Left lobe of liver (tissue), 2 donors: Measurements from ENCODE around the gene CNPY1. TPM values are rescaled to one million over a fixed set of nuclear protein-coding genes. Genes with fewer than 3 reads are reported as not detected.
"Not testable (repeated sequence)": the region's sequence is repeated elsewhere in the genome, so short reads cannot be mapped to it uniquely, and the experiment has no call there.

Experiments used
- ATAC-seq: fragments of 200-7000 bp; cut with Tn5 transposase; one replicate; pipeline ENCODE4 v1.9.1; 2020; ENCODE audit warnings: mild to moderate bottlenecking, moderate library complexity
- DNase-seq: peaks from one replicate; pipeline ENCODE4 v3.0.0-alpha.2; 2020; ENCODE audit warnings: low spot score
- total RNA-seq: library from RNA; stranded (reverse); gene quantifications from one replicate; pipeline ENCODE4 v1.2.1, GENCODE V29; 2021
- donor health status: DM: no; HTN: no; CAD: no; lungs with moderate emphysema.
- donor health status: DM: no; HTN: yes; CAD: no.

Gene CNPY1
- total RNA-seq, 1 donor from 2014 or later, result not detected

GRCh38 chr7:155579565-155579964 lies 33.2 kb upstream of the CNPY1 start:
- no peak for ATAC-seq
- no peak for DNase-seq

- DNase-seq, result no peak
Observed at GRCh38 chr7:155578016-155578415, 31.7 kb upstream of the CNPY1 start.

GRCh38 chr7:155577509-155577905 lies 31.1 kb upstream of the CNPY1 start:
- ATAC-seq, result no peak
- no peak for DNase-seq

More at GRCh38 chr7:155578016-155578415, 31.7 kb upstream of the CNPY1 start:
- no peak for ATAC-seq

- ATAC-seq, result no peak
- DNase-seq, result no peak
Observed at GRCh38 chr7:155576900-155577508, 30.6 kb upstream of the CNPY1 start.

- ATAC-seq (no peak), DNase-seq (no peak)
Observed at GRCh38 chr7:155576416-155576815, 30.1 kb upstream of the CNPY1 start.

- no peak for ATAC-seq
- no peak for DNase-seq
Observed at GRCh38 chr7:155574556-155575290, 28.4 kb upstream of the CNPY1 start.

GRCh38 chr7:155571581-155572345 lies 25.4 kb upstream of the CNPY1 start:
- DNase-seq (no peak), ATAC-seq (no peak)

GRCh38 chr7:155570991-155571390 lies 24.6 kb upstream of the CNPY1 start:
- no peak for ATAC-seq
- DNase-seq, result no peak

GRCh38 chr7:155570171-155570958 lies 24.0 kb upstream of the CNPY1 start:
- ATAC-seq, result no peak
- DNase-seq, result no peak

- DNase-seq (no peak), ATAC-seq (no peak)
Observed at GRCh38 chr7:155569681-155570080, 23.3 kb upstream of the CNPY1 start.

GRCh38 chr7:155568842-155569494 lies 22.6 kb upstream of the CNPY1 start:
- DNase-seq (no peak), ATAC-seq (no peak)

GRCh38 chr7:155568333-155568660 lies 21.9 kb upstream of the CNPY1 start:
- ATAC-seq (no peak), DNase-seq (no peak)

- DNase-seq (no peak), ATAC-seq (no peak)
Observed at GRCh38 chr7:155567646-155568332, 21.4 kb upstream of the CNPY1 start.

GRCh38 chr7:155566011-155566836 lies 19.9 kb upstream of the CNPY1 start:
- no peak for DNase-seq

GRCh38 chr7:155565596-155565995 lies 19.2 kb upstream of the CNPY1 start:
- ATAC-seq (no peak), DNase-seq (no peak)

More at GRCh38 chr7:155566011-155566836, 19.9 kb upstream of the CNPY1 start:
- no peak for ATAC-seq

GRCh38 chr7:155562976-155563375 lies 16.6 kb upstream of the CNPY1 start:
- not testable (repeated sequence) for DNase-seq, ATAC-seq

GRCh38 chr7:155562106-155562505 lies 15.7 kb upstream of the CNPY1 start:
- ATAC-seq, result no peak
- DNase-seq, result no peak

- DNase-seq, result no peak
- ATAC-seq, result no peak
Observed at GRCh38 chr7:155560982-155561686, 14.8 kb upstream of the CNPY1 start.
